Tongue (tissue), 2 donors: ENCODE data around the gene DOCK4. TPM values are rescaled to one million over a fixed set of nuclear protein-coding genes. Genes with fewer than 3 reads are reported as not detected.

Experiments used
- DNase-seq: peaks from one replicate; pipeline ENCODE4 v3.0.0-alpha.2; 2015
- total RNA-seq: library from RNA; depleted of rRNA; stranded (reverse); fragments of >200 nt; gene quantifications from one replicate; pipeline ENCODE4 v1.2.3, GENCODE V29; 2014

Gene DOCK4
- total RNA-seq, 1 donor from 2014 or later = 34.9 TPM

- DNase-seq = no peak
Measured at GRCh38 chr7:112188257-112188656, 17.9 kb downstream of the DOCK4 start.

DNA sequence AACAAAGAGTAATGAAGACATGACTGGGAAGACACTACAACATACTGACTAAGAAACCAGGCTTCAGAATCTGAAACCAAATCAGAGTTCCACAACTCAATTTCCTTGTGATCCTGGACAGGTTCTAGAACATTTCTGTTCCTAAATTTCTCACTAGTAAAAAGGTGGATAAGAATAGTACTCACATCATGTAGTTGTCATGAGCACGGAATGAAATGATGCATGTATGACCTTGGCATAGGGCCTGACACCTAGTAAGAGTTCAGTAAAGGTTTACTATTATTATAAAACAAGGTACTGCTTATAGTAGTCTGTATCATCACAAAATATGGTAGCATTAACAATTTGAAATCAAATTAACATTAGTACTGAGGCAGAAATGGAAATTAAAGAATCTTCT, 19.9 kb downstream of the DOCK4 start:
- DNase-seq = no peak

DNA sequence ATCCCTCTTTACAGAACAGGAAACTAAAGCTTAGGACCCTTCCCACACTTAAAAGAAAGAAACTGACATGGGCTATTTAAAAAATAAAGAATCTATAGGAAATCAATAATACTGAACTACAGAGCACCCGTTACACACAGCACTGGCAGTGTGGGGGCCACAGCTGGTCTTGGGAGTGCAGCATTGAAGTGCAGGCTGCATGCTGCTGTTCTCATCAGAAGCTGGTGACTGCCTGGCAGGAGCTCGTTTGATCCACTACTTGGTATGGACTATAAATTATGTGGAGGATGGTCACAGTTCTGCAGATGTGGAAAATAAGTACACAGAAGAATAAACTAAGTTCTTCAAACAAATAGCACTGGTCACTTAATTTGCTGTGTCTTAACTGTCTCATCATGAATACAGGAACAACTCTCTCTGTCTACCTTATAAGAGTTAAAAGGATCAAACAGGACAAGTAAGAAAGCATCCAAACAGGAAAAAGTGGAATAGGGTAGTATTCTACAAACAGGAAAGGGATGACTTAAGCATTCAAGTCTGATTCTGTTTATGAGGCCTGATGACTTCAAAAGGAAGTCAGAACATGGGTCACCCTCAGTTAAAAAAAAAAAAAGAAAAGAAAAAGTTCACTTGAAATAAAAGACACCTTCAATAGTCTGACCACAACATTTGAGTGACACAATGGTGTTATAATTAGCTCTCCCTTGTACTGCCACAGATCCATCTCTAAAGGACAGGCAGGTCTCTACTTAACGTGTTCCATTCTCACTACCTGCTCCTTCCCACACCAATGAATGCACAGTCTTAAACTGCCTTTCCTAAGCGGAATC, 21.0 kb downstream of the DOCK4 start:
- DNase-seq = no peak

GRCh38 chr7:112184455-112184854, 21.7 kb downstream of the DOCK4 start:
- no peak for DNase-seq

- DNase-seq = no peak
Measured at GRCh38 chr7:112183266-112183665, 22.9 kb downstream of the DOCK4 start.

GRCh38 chr7:112182749-112183148, 23.4 kb downstream of the DOCK4 start:
- peak; percentile 64 for DNase-seq

GRCh38 chr7:112180223-112180622, 26.0 kb downstream of the DOCK4 start:
- DNase-seq = no peak

- no peak for DNase-seq
Measured at GRCh38 chr7:112176693-112177415, 29.3 kb downstream of the DOCK4 start.

GRCh38 chr7:112176241-112176640, 30.0 kb downstream of the DOCK4 start:
- DNase-seq = no peak

GRCh38 chr7:112174192-112174591, 32.0 kb downstream of the DOCK4 start:
- no peak for DNase-seq

DNA sequence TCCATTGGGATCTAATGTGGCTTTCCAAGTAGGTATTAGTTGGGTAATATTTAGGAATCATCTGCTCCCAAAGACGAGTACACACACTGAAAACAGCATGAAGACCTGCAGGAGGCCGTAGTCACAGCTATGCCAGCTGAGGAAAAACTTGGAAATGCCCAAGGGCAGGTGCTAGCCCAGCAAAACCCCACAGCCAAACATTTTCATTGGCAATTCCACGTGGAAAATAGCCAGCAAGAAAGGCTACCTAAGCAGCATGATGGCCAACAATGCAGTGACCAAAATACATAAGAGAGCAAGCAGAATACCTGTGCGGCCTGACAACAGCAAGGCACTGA, 32.7 kb downstream of the DOCK4 start:
- no peak for DNase-seq

DNA sequence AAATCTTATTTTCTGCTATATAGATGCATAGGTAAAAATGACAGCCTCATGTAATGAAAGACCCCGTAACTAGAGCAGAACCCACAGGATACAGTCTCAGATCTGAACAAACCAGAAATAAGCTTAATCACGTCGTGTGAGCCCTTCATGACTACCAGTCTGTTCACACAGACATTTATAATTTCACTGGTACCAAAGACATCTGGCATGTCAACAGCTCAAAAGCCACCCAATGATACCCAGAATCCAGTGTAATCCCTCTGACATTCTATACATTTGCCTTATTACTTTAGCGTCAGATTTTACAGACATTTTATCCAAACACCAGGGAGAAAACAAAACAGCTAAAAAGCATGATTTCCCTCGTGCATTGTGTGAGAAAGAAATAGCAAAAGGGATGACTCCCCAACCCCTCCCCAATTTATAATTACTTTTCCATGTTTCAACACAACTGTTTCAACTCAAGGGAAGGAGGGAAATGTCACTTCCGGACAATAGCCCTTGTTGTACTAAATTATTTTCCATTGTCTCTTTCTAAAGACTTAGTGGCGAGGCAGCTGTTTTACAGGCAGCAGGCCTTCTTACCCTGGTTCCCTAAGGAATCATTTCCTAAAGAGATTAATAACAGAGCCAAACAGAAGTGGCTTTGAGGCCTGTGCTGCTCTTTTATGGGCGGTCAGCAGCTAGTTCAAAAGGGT, 33.2 kb downstream of the DOCK4 start:
- DNase-seq = peak; percentile 77

DNA sequence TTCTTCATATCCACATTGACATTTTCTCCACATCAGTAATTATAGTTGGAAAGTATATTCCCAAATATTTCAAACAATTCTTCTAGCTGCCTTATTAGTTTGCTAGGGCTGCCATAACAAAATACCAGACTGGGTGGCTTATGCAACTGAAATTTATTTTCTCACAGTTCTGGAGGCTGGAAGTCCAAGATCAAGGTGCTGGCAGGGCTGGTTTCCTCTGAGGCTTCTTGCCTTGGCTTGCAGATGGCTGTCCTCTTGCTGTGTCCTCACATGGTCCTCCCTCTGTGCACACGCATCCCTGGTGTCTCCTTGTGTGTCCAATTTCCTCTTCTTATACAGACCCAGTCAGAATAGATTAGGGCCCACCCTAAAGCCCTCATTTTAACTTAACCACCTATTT, 34.5 kb downstream of the DOCK4 start:
- no peak for DNase-seq

DNA sequence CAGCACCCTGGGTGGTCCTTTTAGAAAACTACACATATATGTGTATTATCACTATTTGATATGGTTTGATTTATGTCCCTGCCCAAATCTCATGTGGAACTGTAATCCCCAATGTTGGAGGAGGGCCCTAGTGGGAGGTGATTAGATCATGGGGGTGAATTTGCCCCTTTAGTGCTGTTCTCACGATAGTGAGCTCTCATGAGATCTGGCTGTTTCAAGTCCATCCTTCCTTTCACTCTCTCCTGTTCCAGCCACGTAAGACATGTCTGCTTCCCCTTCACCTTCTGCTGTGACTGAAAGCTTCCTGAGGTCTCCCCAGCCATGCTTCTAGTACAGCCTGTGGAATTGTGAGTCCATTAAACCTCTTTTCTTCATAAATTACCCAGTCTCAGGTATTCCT, 37.3 kb downstream of the DOCK4 start:
- no peak for DNase-seq

GRCh38 chr7:112167147-112167546, 39.1 kb downstream of the DOCK4 start:
- peak; percentile 22 for DNase-seq

DNA sequence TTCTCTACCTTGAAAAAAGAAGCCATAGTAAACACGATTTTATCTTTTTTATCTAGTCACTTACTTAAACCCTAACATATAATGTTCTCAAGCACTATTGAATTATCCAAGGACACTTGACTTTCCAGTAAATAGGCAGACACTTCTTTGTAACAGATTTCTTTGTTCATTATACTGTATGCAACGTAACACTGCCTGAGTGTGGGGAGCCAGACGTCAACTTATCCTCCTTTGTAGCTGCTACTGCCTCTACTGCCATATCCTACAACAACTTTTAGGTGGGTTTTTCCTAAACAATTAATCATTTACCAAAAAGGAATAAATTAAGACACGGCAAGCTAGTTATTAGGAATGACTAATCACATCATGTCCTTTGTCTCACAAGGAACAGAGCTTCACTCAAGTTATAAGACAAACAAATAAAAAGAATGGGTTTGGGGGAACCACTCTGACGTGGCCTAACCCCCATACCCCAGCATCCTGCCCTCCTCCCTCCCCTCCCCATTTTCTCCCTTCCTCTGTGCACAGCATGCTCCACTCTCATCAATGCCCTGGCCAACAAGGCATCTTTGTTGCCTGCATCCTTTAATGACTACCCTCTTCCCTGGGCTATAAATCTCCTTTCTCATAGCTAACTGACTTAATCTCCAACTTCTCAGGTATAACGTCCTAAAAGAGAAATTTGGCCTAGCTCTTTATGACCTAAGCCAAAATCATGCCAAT, 43.3 kb downstream of the DOCK4 start:
- DNase-seq = no peak

DNA sequence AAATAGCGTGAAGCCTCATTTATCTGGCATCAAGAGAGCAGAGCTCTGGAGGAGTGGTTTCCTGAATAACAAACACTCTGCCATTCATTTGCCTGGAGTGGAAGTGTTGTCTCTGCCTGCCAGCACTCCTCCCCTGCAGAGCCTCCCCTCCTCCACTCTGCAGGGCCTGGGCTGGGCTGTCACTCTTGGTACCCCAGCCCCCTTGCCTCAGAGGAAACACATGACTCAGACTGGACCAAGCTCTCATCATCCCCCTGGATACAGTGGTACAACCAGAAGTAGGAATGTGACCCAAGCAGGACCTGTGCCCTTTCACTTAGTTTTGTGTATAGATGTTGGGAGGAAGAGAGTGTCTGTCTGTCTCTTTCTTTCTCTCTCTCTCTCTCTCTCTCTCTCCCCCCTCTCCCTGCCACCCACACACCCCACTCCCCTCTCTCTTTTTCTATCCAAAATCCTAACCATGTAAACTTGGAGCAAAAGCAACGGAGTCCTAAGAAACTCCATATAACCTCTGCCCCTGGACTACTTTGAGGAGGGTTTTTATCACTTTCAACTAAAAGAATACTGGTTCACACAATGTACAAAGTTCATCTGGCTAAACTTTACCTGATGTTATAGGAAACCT, 43.9 kb downstream of the DOCK4 start:
- DNase-seq = peak; percentile 31

- no peak for DNase-seq
Measured at GRCh38 chr7:112161253-112162141, 44.7 kb downstream of the DOCK4 start.

GRCh38 chr7:112160771-112161150, 45.4 kb downstream of the DOCK4 start:
- DNase-seq = no peak

DNA sequence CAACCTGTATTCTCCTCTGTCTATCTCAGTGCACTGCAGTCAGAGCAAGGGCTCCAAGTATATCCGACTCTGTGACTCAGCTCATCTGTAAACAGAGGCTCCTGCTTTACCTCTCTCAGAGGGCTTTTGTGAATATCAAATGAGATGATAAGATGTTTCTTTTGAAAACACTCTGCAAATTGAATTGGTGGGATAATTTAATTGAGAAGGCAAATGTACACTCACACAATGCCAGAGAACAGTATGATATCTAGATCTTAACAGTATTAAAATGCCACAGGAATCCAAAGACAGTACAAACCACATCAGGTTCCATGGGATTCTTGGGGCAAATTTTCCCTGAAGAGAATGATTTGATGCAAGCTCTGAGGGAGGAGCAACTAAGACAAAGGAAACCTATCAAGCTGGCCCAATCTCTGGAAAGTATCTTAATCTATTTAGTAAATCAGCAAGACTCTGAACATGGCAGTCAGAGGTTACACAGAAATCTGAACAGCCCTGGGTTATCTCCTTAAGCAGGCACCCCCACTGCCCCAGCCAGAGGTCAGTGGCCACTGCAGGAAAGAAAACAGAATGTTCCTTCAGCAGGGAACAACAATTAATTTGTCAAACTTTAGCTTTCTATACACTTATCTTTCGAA, 45.9 kb downstream of the DOCK4 start:
- DNase-seq = no peak

GRCh38 chr7:112159351-112159750, 46.8 kb downstream of the DOCK4 start:
- no peak for DNase-seq
